Skeletal muscle satellite cell (primary cell): ENCODE results near the gene MMADHC.
"Not testable (repeated sequence)": the region's sequence is repeated elsewhere in the genome, so short reads cannot be mapped to it uniquely, and the experiment has no call there.

Source experiments
- H3K27me3 ChIP-seq: 2 replicates; pipeline ENCODE4 v1.7.0; 2013; ENCODE audit warnings: low read length; ENCODE audit not compliant: control insufficient read depth, insufficient read depth
- H3K36me3 ChIP-seq: 2 replicates; pipeline ENCODE4 v1.7.0; 2013; ENCODE audit warnings: mild to moderate bottlenecking, control low read depth, low read length; ENCODE audit not compliant: insufficient read depth
- H3K4me1 ChIP-seq: 2 replicates; pipeline ENCODE4 v1.7.0; 2013; ENCODE audit warnings: low read length; ENCODE audit not compliant: control insufficient read depth, insufficient read depth
- H3K4me2 ChIP-seq: 2 replicates; pipeline ENCODE4 v1.7.0; 2013; ENCODE audit warnings: mild to moderate bottlenecking, low read length
- H3K4me3 ChIP-seq: 2 replicates; pipeline ENCODE4 v1.7.0; 2013; ENCODE audit warnings: low read length
- H3K9ac ChIP-seq: 2 replicates; pipeline ENCODE4 v1.7.0; 2013; ENCODE audit warnings: mild to moderate bottlenecking, low read depth, low read length, moderate library complexity
- H3K9me3 ChIP-seq: replicated peaks from 2 replicates; pipeline ENCODE4 v1.7.0; 2013; ENCODE audit warnings: mild to moderate bottlenecking, control low read depth, low read length

Gene MMADHC

GRCh38 chr2:149566652-149567051, 20.9 kb downstream of the MMADHC start:
- Histone ChIP-seq H3K9ac (no peak overlapping the region), H3K27me3 (no peaks in the 10 kb centered on the region), H3K36me3 (peaks cover 54% of the 10 kb centered on the region), H3K4me2 (no peak overlapping the region), H3K9me3 (no peaks in the 10 kb centered on the region), H3K4me1 (peaks cover 10% of the 10 kb centered on the region), H3K4me3 (no peak overlapping the region)

- not testable (repeated sequence) for H3K9me3 ChIP-seq, H3K4me3 ChIP-seq, H3K9ac ChIP-seq, H3K4me2 ChIP-seq, H3K4me1 ChIP-seq, H3K27me3 ChIP-seq
- peaks cover 47% of the 10 kb centered on the region for H3K36me3 ChIP-seq
These were observed 21.9 kb downstream of the MMADHC start for GRCh38 chr2:149565625-149566024.

GRCh38 chr2:149564983-149565382, 22.6 kb downstream of the MMADHC start:
- peaks cover 41% of the 10 kb centered on the region for H3K36me3 ChIP-seq
- no peaks in the 10 kb centered on the region for H3K27me3 ChIP-seq
- H3K9ac ChIP-seq: no peak overlapping the region
- no peaks in the 10 kb centered on the region for H3K9me3 ChIP-seq
- peaks cover 10% of the 10 kb centered on the region for H3K4me1 ChIP-seq
- no peak overlapping the region for H3K4me2 ChIP-seq
- no peak overlapping the region for H3K4me3 ChIP-seq

GRCh38 chr2:149564097-149564496, 23.5 kb downstream of the MMADHC start:
- no peak overlapping the region for H3K4me3 ChIP-seq

GRCh38 chr2:149562324-149562723, 25.3 kb downstream of the MMADHC start:
- Histone ChIP-seq H3K4me1 (peaks cover 10% of the 10 kb centered on the region), H3K4me2 (peak overlapping the region; percentile 27), H3K9me3 (no peaks in the 10 kb centered on the region), H3K36me3 (peaks cover 14% of the 10 kb centered on the region), H3K27me3 (no peaks in the 10 kb centered on the region), H3K4me3 (no peak overlapping the region), H3K9ac (peak overlapping the region; percentile 10)

More at GRCh38 chr2:149564097-149564496, 23.5 kb downstream of the MMADHC start:
- Histone ChIP-seq H3K9ac (no peak overlapping the region), H3K4me2 (no peak overlapping the region), H3K9me3 (no peaks in the 10 kb centered on the region), H3K27me3 (no peaks in the 10 kb centered on the region), H3K36me3 (peaks cover 32% of the 10 kb centered on the region), H3K4me1 (peaks cover 10% of the 10 kb centered on the region)

- no peak overlapping the region for H3K4me3 ChIP-seq
- H3K4me2 ChIP-seq: no peak overlapping the region
- peaks cover 5% of the 10 kb centered on the region for H3K36me3 ChIP-seq
- no peak overlapping the region for H3K9ac ChIP-seq
- no peaks in the 10 kb centered on the region for H3K27me3 ChIP-seq
- H3K4me1 ChIP-seq: peaks cover 10% of the 10 kb centered on the region
- H3K9me3 ChIP-seq: no peaks in the 10 kb centered on the region
These were observed 26.2 kb downstream of the MMADHC start for GRCh38 chr2:149561309-149561926.

- Histone ChIP-seq H3K9ac (no peak overlapping the region), H3K4me3 (no peak overlapping the region), H3K27me3 (no peaks in the 10 kb centered on the region), H3K36me3 (no peaks in the 10 kb centered on the region), H3K4me1 (peaks cover 10% of the 10 kb centered on the region), H3K9me3 (no peaks in the 10 kb centered on the region), H3K4me2 (no peak overlapping the region)
These were observed 28.1 kb downstream of the MMADHC start for GRCh38 chr2:149559341-149560068.

- Histone ChIP-seq H3K9me3 (no peaks in the 10 kb centered on the region), H3K9ac (no peak overlapping the region), H3K36me3 (no peaks in the 10 kb centered on the region), H3K4me2 (no peak overlapping the region), H3K4me3 (no peak overlapping the region), H3K4me1 (no peaks in the 10 kb centered on the region), H3K27me3 (no peaks in the 10 kb centered on the region)
These were observed 31.1 kb downstream of the MMADHC start for GRCh38 chr2:149556452-149556851.

- H3K4me2 ChIP-seq: no peak overlapping the region
- no peak overlapping the region for H3K4me3 ChIP-seq
- no peaks in the 10 kb centered on the region for H3K27me3 ChIP-seq
- no peaks in the 10 kb centered on the region for H3K9me3 ChIP-seq
- no peaks in the 10 kb centered on the region for H3K4me1 ChIP-seq
- H3K36me3 ChIP-seq: no peaks in the 10 kb centered on the region
- no peak overlapping the region for H3K9ac ChIP-seq
These were observed 34.7 kb downstream of the MMADHC start for GRCh38 chr2:149552830-149553229.

- Histone ChIP-seq H3K9ac (no peak overlapping the region), H3K27me3 (no peaks in the 10 kb centered on the region), H3K4me2 (no peak overlapping the region), H3K4me3 (no peak overlapping the region), H3K4me1 (no peaks in the 10 kb centered on the region), H3K36me3 (no peaks in the 10 kb centered on the region), H3K9me3 (no peaks in the 10 kb centered on the region)
These were observed 35.3 kb downstream of the MMADHC start for GRCh38 chr2:149552226-149552625.

- no peak overlapping the region for H3K4me3 ChIP-seq
These were observed 42.9 kb downstream of the MMADHC start for GRCh38 chr2:149544692-149545091.

GRCh38 chr2:149543845-149544244, 43.7 kb downstream of the MMADHC start:
- Histone ChIP-seq H3K4me1 (no peaks in the 10 kb centered on the region), H3K9ac (no peak overlapping the region), H3K9me3 (no peaks in the 10 kb centered on the region), H3K4me3 (no peak overlapping the region), H3K4me2 (no peak overlapping the region), H3K36me3 (no peaks in the 10 kb centered on the region), H3K27me3 (no peaks in the 10 kb centered on the region)

More at GRCh38 chr2:149544692-149545091, 42.9 kb downstream of the MMADHC start:
- no peaks in the 10 kb centered on the region for H3K27me3 ChIP-seq
- H3K9ac ChIP-seq: no peak overlapping the region
- H3K9me3 ChIP-seq: no peaks in the 10 kb centered on the region
- H3K36me3 ChIP-seq: no peaks in the 10 kb centered on the region
- peak overlapping the region; percentile 23 for H3K4me2 ChIP-seq
- H3K4me1 ChIP-seq: no peaks in the 10 kb centered on the region
